GM18861 (cell line): ENCODE results near the gene TADA3.

Source experiments
- ATAC-seq: cut with Tn5 transposase; IDR thresholded peaks from one replicate; pipeline ENCODE4 v1.9.1; 2021; ENCODE audit not compliant: unreplicated experiment

Gene TADA3

DNA sequence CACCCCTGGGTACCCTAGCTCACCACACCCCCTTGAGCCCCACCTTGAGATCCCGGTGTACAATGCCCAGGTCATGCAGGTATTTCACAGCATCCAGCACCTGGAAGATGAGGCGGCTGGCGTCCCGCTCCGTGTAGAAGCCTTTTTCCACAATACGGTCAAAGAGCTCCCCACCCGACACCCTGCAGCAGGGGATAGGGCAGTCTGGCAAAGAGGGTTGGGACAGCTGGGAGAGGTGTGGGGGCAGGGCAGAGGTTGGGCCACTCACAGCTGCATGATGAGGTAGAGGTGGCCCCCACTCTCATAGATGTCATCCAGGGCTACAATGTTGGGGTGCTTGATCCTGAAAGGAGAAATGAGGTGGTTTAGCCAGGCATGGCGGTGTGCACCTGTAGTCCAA lies 29.4 kb downstream of the TADA3 start:
- ATAC-seq = no peak

DNA sequence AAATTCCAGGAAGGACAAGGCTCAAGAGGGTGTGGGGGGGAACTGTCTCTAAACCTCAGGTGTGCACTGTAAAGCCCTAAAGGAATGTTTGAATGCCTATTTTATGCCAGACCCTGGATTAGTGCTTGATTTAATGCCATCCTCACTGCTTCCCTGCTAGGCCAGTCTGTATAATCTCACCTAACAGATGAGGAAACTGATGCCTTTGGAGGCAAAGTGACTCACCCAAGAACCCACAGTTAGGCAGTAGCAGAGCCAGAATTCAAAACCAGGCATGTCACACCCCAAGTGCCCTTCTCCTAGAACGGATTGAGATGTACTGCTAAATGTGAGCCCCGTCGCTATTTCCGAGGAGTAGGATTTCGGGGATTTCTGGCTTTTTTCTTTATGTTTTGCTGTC lies 30.4 kb downstream of the TADA3 start:
- ATAC-seq = no peak

DNA sequence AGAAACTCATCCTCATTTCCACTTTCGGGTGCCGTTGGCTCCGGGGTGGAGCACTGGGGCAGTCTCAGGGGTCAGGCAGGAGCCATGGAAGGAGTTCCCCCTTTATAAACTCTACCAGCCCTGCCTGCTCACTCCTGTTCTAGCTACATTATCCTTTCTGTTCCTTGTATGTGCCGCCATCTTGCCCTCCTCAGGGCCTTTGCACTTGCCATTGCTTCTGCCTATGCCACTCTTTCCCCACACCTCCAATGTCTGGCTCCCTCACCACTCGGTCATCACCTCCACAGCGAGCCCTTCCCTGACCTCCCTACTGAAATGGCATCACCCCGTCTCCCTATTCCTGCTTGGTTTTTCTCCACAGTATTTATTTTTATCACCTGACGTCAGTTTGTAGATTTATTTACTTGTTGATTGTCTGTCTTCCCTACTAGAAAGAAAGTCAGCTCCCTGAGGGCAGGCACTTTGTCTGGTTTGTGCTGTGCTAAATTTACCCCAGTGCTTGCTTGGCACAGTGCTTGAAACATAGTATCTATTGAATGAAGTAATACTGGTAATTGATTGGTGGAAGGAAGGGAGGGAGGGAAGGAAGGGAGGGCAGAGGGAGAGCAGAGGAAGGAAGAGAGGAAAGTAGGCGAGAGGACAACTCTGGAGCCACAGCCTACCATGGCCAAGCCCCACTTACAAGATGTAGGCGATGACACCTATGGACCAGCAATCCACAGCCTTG lies 31.3 kb downstream of the TADA3 start:
- no peak for ATAC-seq

DNA sequence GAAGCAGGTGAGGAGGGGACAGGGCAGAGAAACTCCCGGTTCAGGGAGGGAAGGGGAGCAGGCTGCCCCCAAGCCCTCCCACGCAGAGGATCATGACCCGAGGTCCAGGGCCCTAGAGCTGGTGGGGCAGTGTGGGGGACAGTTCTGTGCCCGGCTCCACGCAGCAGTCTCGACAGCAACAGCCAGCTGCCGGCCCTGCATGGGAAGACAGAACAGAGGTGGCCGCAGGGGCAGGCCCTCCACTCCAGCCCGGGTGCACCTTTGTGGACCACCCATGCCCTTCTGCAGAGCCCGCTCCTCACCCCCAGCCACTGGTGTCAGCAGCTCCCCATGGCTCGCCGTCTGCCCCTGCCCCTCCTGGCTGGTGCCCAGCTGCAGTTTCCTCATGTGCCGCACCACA lies 34.8 kb downstream of the TADA3 start:
- ATAC-seq = no peak

DNA sequence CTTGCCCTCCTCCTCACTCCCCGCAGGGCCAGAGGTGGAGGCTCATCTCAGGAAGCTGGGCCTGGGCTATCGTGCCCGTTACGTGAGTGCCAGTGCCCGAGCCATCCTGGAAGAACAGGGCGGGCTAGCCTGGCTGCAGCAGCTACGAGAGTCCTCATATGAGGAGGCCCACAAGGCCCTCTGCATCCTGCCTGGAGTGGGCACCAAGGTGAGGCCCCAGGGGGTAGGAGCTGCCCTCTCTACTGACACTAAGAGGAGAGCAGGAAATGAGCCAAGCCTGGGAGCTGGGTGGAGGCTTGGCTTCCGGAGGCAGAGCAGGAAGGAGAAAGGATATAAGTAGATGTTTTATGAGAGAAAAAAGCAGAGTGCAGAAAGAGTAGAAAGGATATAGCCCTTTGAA lies 37.6 kb downstream of the TADA3 start:
- ATAC-seq = no peak

DNA sequence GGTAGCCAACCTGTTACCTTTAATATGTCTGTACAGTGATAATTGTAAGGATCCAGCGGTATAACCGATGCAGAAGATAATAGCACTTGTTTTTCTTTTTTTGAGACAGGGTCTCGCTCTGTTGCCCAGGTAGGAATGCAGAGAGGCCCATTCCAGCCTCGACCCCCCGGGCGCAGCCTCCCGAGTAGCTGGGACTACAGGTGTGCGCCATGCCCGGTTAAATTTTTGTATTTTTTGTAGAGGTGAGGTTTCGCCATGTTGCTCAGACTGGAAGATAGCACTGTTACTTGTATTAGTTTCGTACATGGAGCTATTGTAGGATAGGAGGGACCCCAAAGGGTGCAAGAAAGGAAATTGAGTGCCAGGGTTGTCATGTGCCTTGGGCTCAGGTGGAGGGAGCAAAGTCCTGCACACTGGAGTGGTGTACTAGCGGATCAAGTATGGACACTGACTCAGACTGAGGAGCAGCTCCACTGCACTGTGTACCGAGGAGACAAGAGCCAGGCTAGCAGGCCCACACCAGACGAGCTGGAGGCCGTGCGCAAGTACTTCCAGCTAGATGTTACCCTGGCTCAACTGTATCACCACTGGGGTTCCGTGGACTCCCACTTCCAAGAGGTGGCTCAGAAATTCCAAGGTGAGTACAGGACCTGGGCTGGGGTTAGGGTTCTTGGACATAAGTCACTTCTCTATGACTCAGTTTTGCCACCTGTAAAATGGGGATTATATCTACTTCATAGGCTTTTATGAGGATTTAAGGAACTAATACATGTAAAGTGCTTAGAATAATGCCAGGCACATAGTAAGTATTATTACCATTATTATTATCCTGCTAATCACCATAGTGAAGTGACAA lies 41.5 kb downstream of the TADA3 start:
- ATAC-seq = no peak

DNA sequence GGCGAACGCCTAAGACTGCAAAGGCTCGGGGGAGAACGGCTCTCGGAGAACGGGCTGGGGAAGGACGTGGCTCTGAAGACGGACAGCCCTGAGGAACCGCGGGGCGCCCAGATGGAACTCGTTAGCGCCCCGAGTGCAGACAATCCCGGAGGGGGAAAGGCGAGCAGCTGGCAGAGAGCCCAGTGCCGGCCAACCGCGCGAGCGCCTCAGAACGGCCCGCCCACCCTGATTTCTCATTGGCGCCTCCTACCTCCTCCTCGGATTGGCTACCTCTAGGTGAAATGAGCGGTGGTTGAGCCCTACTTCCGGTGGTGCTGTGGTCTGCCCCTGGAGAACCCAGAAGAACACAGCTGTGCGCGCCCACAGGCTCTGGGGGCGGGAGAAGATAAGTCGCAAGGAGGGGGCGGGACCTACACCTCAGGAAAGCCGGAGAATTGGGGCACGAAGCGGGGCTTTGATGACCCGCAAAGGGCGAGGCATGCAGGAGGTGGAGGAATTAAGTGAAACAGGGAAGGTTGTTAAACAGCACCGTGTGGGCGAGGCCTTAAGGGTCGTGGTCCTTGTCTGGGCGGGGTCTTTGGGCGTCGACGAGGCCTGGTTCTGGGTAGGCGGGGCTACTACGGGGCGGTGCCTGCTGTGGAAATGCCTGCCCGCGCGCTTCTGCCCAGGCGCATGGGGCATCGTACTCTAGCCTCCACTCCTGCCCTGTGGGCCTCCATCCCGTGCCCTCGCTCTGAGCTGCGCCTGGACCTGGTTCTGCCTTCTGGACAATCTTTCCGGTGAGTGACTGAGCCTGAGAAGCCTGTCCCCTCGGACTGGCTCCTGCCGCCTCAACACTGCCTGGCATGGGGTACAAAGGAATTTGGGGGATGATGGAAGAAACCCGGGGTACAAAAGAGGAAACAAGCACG lies 42.4 kb downstream of the TADA3 start, which contains the start of gene OGG1:
OGG1 (plus strand) TSS at position 308 of the 911 bp plus-strand sequence; CDS start at position 643, 335 bp downstream.
- ATAC-seq = peak; percentile 85

DNA sequence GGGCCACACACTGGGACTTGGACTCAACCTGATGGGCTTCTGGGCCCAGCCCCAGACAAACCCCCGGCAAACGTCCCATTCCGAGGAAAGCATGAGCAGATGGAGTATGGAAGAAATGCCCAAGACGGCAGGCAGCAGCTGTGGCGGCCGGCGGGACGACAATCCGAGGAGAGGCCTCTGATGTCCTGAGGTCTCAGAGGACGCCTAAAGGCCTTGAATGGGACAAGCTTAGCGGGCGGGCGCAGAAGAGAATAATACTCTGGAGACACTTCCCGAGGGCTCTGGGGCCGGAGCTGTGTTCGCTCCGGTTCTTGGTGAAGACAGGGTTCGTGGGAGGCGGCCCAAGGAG lies 43.0 kb downstream of the TADA3 start:
- ATAC-seq = no peak

DNA sequence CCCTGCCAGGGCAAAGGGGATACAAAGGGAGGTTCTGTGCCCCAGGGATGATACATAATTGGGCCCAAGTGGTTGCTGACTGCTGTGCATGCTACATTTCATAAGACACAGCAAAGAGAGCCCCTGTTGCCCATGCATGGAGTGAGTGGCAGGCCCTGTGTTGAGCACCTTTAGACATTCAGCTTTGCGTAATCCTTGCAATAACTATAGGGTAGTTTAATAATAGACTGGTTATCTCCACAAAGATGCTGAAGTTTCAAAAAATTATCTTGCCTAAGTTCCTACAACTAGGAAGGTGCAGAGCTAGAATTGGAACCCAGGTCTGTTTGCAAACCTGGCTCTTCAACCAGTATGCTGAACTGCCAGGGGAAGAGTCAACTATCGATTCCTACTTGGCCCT lies 44.2 kb downstream of the TADA3 start:
- no peak for ATAC-seq

DNA sequence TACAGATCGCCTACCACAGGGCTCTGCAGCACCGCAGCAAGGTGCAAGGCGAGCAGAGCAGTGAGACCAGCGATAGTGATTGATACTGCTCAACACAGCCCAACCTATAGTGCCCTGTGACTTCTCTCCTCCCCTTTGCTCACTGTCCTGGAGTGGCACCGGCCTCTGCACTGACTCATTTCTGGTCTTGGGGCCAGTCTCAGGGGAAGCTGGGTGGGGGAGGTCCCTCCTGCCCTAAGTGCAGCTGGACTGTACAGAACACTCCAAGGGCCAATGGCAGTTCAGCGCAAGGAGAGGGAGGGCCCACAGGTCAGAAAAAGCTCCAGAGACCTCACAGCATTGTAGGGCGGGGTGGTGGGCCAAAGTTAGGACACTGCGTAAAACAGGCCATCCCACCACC lies 45.0 kb downstream of the TADA3 start:
- no peak for ATAC-seq

DNA sequence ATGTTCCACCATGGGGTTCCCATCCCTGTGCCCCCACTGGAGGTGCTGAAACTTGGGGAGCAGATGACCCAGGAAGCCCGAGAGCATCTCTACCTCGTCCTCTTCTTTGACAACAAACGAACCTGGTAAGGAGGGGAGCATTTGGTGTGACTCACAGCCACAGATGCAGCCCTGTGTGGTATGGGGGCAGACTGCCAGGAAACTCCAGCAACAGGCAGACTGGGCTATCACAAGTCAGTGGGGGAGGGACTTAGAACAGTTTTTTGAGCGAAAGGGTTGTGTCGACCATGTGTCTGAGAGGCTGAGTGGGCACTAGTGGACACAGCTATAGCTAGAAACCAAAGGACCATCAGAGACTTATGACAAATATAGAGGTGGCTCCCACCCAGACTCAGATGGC lies 45.9 kb downstream of the TADA3 start:
- no peak for ATAC-seq

DNA sequence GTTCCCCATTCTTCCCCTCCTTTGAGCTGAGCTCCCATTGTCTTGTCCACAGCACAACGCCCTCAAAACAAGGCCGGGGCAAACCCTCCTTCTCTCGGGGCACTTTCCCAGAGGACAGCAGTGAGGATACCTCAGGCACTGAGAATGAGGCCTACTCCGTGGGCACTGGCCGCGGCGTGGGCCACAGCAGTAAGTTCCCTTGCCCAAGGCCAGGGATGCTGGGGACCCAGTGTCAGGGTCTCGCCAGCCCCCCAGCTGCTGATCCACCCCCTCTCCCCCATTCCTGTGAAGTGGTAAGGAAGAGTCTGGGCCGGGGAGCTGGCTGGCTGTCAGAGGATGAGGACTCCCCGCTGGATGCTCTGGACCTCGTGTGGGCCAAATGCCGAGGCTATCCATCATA lies 46.8 kb downstream of the TADA3 start:
- no peak for ATAC-seq

DNA sequence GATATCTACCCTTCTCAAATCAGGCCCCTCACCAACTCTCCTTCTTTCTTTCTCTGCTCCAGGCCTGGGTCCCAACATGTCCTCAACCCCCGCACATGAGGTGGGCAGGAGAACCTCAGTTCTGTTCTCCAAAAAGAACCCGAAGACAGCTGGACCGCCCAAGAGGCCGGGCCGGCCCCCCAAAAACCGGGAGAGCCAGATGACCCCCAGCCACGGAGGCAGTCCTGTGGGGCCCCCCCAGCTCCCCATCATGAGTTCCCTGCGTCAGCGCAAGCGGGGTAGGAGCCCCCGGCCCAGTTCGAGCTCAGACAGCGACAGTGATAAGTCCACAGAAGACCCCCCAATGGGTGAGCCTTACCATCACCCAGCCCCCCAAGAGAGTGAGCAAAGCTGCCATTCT lies 48.1 kb downstream of the TADA3 start:
- ATAC-seq = no peak

DNA sequence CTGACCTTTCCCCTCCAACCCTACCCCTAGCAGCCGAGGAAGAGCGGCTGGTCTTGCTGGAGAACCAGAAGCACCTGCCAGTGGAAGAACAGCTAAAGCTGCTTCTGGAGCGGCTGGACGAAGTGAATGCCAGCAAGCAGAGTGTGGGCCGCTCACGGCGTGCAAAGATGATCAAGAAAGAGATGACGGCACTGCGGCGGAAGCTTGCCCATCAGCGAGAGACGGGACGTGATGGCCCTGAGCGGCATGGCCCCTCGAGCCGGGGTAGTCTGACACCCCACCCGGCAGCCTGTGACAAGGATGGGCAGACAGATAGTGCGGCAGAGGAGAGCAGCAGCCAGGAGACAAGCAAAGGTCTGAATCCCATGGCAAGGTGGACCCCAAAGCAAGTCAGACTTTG lies 48.7 kb downstream of the TADA3 start:
- no peak for ATAC-seq

DNA sequence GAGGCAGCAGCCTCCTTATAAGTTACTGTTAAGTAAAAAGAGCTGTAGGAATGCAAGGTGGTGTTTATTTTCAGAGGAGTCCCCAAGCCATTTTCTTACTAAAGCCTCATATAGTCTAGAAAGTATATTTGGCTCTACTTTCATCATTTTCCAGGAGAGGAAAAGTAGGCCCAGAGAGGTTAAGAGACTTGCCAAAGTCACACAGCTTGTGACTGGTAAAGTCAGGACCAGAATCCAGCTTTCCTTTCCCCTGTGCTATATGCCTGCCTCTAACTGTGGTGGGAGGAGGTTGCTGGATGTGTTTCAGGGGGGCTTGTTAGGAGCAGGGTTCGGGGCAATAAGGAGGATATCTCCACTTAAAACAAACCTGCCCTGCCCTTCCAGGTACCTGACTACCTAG lies 49.7 kb downstream of the TADA3 start:
- ATAC-seq = no peak

DNA sequence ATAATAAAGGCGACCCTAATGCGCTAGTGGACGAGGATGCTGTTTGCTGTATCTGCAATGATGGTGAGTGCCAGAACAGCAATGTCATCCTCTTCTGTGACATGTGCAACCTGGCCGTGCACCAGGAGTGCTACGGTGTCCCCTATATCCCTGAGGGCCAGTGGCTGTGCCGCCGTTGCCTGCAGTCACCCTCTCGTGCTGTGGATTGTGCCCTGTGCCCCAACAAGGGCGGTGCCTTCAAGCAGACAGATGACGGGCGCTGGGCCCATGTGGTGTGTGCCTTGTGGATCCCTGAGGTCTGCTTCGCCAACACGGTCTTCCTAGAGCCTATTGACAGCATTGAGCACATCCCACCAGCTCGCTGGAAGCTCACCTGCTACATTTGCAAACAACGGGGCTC lies 53.1 kb downstream of the TADA3 start:
- no peak for ATAC-seq

DNA sequence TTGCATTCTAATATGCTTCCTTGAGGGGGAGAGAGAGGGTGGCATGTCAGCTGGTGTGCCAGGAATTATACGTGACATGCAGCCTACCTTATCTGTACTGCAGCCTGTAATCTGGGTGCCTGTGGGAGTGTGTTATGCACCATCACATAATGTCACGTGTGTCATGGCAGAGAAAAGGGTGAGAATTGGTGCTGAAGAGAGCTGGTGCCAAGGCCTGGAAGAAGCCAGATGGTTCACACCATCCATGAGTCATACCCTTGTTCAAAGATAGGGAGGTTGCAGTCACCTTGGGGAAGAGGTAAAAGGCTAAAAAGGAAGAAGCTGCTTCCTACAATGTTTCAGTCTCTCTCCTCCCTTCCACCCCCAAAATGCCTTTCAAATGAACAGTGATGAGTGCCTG lies 55.4 kb downstream of the TADA3 start:
- no peak for ATAC-seq

DNA sequence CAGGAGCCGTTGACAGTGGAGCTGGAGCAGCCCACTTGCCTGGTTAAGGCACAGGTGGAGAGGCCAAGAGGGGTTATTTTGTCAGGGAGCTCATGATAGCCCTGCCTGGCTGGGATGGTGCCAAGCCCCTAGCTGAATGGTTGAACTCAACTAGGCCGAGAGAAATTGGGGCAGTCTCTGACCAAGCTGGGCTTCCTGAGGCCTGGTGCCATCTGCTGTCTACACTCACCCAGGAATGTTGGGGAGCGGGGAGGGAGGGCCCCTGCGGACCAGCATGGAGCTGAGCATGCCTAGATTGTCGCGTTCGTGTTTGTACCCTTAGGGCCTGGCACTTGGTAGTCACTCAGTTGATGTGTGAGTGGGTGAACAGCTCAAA lies 59.5 kb downstream of the TADA3 start:
- no peak for ATAC-seq

DNA sequence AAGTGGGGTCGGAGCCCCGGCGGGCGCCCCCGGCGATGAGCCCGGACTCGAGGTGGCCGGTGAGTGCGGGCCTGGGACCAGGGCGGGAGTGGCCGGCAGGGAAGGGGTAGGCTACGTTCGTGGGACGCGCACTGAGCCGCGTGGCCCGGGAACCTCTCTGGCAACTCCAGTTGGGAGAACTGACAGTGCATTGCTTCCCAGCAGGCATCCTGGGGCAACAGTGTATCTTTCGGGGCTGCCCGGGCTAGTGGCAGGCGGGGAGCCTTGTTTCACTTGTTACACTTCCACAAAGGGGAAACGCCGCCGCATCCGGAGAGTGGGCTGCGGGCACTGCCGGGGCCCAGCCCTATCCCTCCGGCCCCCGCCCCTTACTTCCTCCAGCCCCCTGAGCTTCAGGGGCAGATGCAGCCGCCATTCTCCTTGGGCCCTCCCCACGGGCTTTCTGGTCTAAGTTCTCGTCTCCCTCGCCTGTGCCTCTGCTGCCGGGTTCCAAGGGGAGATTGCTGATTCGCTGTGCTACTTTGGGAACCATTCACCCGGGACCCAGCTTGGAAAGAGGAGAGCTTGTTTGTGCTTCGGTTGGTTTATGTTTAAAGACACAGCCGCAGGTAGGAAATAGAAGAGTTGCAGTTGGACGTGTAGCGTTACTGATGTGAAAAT lies 60.1 kb downstream of the TADA3 start:
- no peak for ATAC-seq

DNA sequence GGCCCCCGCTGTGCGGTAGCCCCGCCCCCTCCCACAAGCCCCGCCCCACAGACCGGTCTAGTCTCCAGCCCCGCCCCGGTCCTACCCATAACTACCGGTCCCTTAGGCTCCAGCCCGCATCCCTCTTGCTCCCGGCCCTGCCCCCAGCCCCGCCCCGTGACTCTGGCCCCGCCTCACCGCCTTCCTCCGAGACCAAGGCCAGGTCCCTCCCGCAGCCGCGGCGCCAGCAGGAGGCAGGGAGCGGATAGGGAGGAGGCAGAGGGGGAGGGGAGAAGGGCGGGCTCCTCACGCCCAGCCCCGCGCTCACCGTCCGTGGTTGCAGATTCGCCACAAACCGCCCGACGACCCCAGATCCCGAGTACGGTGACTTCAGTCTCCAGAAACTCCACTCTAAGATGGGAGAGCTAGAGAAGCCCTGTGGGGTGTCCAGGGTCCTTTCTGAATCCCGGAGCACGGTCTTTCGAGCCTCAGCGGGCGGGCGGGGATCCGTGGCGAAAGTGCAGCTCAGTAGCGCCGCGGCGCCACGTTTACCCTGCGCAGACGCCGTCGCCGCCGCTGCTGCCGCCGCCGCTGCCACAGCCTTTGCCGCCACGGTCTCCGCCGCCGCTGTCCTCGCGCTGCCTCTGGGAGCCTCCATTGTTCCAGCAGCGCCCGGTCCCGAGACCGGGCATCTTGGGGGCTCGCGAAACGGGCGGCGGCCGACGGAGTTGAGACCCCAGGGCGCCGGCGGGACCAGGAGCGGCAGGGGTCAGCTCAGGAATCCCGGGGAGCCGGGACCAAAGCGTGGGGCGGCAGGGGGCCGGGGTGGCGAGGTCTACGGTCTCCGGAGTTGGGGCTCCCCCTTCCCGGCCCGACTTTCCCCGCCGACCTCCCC lies 60.8 kb downstream of the TADA3 start, which contains the start of gene BRPF1:
BRPF1 (plus strand) TSS at position 530 of the 874 bp plus-strand sequence. CDS start 2,406 bp downstream, outside the sequence.
- ATAC-seq = peak; percentile 71
